Mucosa of stomach (tissue), 1 donor: ENCODE measurements around the gene LRMDA.
"Not testable (repeated sequence)": the region's sequence is repeated elsewhere in the genome, so short reads cannot be mapped to it uniquely, and the experiment has no call there.

Experiments
- H3K27me3 ChIP-seq: one replicate; pipeline ENCODE4 v1.7.0; 2013; ENCODE audit warnings: mild to moderate bottlenecking, low read length; ENCODE audit not compliant: control insufficient read depth, insufficient read depth
- H3K36me3 ChIP-seq: one replicate; pipeline ENCODE4 v1.7.0; 2013; ENCODE audit warnings: low read length; ENCODE audit not compliant: control insufficient read depth, insufficient read depth
- H3K4me1 ChIP-seq: one replicate; pipeline ENCODE4 v1.7.0; 2013; ENCODE audit warnings: mild to moderate bottlenecking, low read length; ENCODE audit not compliant: control insufficient read depth, insufficient read depth
- H3K4me3 ChIP-seq: one replicate; pipeline ENCODE4 v1.7.0; 2013; ENCODE audit warnings: low read length
- H3K9ac ChIP-seq: one replicate; pipeline ENCODE4 v1.7.0; 2013; ENCODE audit warnings: mild to moderate bottlenecking, low read length, moderate library complexity
- H3K9me3 ChIP-seq: one replicate; pipeline ENCODE4 v1.7.0; 2013; ENCODE audit warnings: mild to moderate bottlenecking, low read length, moderate library complexity; ENCODE audit not compliant: control insufficient read depth
- donor health status: Pancreatic carcinoma.

LRMDA gene

GRCh38 chr10:75610183-75610582, 178.8 kb downstream of the LRMDA start:
- H3K27me3 ChIP-seq, result no peaks in the 10 kb centered on the region
- H3K9me3 ChIP-seq, result no peaks in the 10 kb centered on the region
- H3K4me3 ChIP-seq, result no peak overlapping the region
- no peak overlapping the region for H3K9ac ChIP-seq
- no peaks in the 10 kb centered on the region for H3K36me3 ChIP-seq
- H3K4me1 ChIP-seq, result peaks cover 24% of the 10 kb centered on the region

- H3K36me3 ChIP-seq, result no peaks in the 10 kb centered on the region
- H3K9me3 ChIP-seq, result no peaks in the 10 kb centered on the region
- no peak overlapping the region for H3K9ac ChIP-seq
- H3K4me3 ChIP-seq, result no peak overlapping the region
- peaks cover 24% of the 10 kb centered on the region for H3K4me1 ChIP-seq
- H3K27me3 ChIP-seq, result no peaks in the 10 kb centered on the region
Measured at GRCh38 chr10:75611172-75611992, 180.0 kb downstream of the LRMDA start.

- Histone ChIP-seq H3K9ac (no peak overlapping the region), H3K27me3 (no peaks in the 10 kb centered on the region), H3K9me3 (no peaks in the 10 kb centered on the region), H3K4me3 (no peak overlapping the region), H3K4me1 (peaks cover 24% of the 10 kb centered on the region), H3K36me3 (no peaks in the 10 kb centered on the region)
Measured at GRCh38 chr10:75611993-75612372, 180.6 kb downstream of the LRMDA start.

GRCh38 chr10:75612904-75613684, 181.7 kb downstream of the LRMDA start:
- Histone ChIP-seq H3K9ac (no peak overlapping the region), H3K4me1 (peaks cover 24% of the 10 kb centered on the region), H3K4me3 (no peak overlapping the region), H3K36me3 (no peaks in the 10 kb centered on the region), H3K27me3 (no peaks in the 10 kb centered on the region), H3K9me3 (no peaks in the 10 kb centered on the region)

GRCh38 chr10:75613685-75614504, 182.5 kb downstream of the LRMDA start:
- H3K4me3 ChIP-seq, result no peak overlapping the region
- H3K27me3 ChIP-seq, result no peaks in the 10 kb centered on the region
- no peaks in the 10 kb centered on the region for H3K36me3 ChIP-seq
- H3K9me3 ChIP-seq, result no peaks in the 10 kb centered on the region
- H3K9ac ChIP-seq, result no peak overlapping the region
- peaks cover 24% of the 10 kb centered on the region for H3K4me1 ChIP-seq

GRCh38 chr10:75616076-75616475, 184.7 kb downstream of the LRMDA start:
- Histone ChIP-seq H3K4me1 (peaks cover 24% of the 10 kb centered on the region), H3K36me3 (no peaks in the 10 kb centered on the region), H3K9ac (no peak overlapping the region), H3K4me3 (no peak overlapping the region), H3K9me3 (no peaks in the 10 kb centered on the region), H3K27me3 (no peaks in the 10 kb centered on the region)

GRCh38 chr10:75616874-75617478, 185.6 kb downstream of the LRMDA start:
- Histone ChIP-seq H3K4me3 (no peak overlapping the region), H3K9ac (no peak overlapping the region), H3K36me3 (no peaks in the 10 kb centered on the region), H3K9me3 (no peaks in the 10 kb centered on the region), H3K27me3 (no peaks in the 10 kb centered on the region), H3K4me1 (peaks cover 18% of the 10 kb centered on the region)

GRCh38 chr10:75617485-75618155, 186.2 kb downstream of the LRMDA start:
- Histone ChIP-seq H3K27me3 (no peaks in the 10 kb centered on the region), H3K9ac (no peak overlapping the region), H3K4me3 (no peak overlapping the region), H3K9me3 (no peaks in the 10 kb centered on the region), H3K36me3 (no peaks in the 10 kb centered on the region), H3K4me1 (peaks cover 18% of the 10 kb centered on the region)

GRCh38 chr10:75619635-75620034, 188.2 kb downstream of the LRMDA start:
- H3K4me1 ChIP-seq, result peaks cover 2% of the 10 kb centered on the region

GRCh38 chr10:75620356-75620755, 188.9 kb downstream of the LRMDA start:
- no peaks in the 10 kb centered on the region for H3K36me3 ChIP-seq
- no peaks in the 10 kb centered on the region for H3K27me3 ChIP-seq
- H3K9me3 ChIP-seq, result no peaks in the 10 kb centered on the region
- H3K4me3 ChIP-seq, result no peak overlapping the region
- no peaks in the 10 kb centered on the region for H3K4me1 ChIP-seq
- no peak overlapping the region for H3K9ac ChIP-seq

More at GRCh38 chr10:75619635-75620034, 188.2 kb downstream of the LRMDA start:
- H3K9ac ChIP-seq, result no peak overlapping the region
- no peaks in the 10 kb centered on the region for H3K36me3 ChIP-seq
- no peak overlapping the region for H3K4me3 ChIP-seq
- H3K27me3 ChIP-seq, result no peaks in the 10 kb centered on the region
- no peaks in the 10 kb centered on the region for H3K9me3 ChIP-seq

- not testable (repeated sequence) for H3K4me1 ChIP-seq, H3K27me3 ChIP-seq, H3K36me3 ChIP-seq, H3K9me3 ChIP-seq, H3K4me3 ChIP-seq, H3K9ac ChIP-seq
Measured at GRCh38 chr10:75621003-75621402, 189.6 kb downstream of the LRMDA start.
